HPDE6-E6E7 (cell line): Measurements from ENCODE around the gene TWF2.

Source experiments
- DNase-seq: peaks from one replicate; pipeline ENCODE4 v3.0.0; 2011; ENCODE audit warnings: missing footprints; ENCODE audit errors: extremely low spot score

Gene TWF2

GRCh38 chr3:52257911-52258310 is 19.0 kb upstream of the TWF2 start:
- no peak for DNase-seq

GRCh38 chr3:52256622-52257021 is 17.7 kb upstream of the TWF2 start:
- no peak for DNase-seq

- no peak for DNase-seq
Observed at GRCh38 chr3:52256159-52256558, 17.2 kb upstream of the TWF2 start.

- no peak for DNase-seq
Observed at GRCh38 chr3:52254608-52255007, 15.7 kb upstream of the TWF2 start.

GRCh38 chr3:52253314-52254304 is 14.7 kb upstream of the TWF2 start:
- DNase-seq = no peak

- DNase-seq = no peak
Observed at GRCh38 chr3:52250122-52250521, 11.2 kb upstream of the TWF2 start.

GRCh38 chr3:52249683-52250082 is 10.7 kb upstream of the TWF2 start:
- no peak for DNase-seq

GRCh38 chr3:52248816-52249547 is 10.0 kb upstream of the TWF2 start:
- DNase-seq = no peak

- DNase-seq = no peak
Observed at GRCh38 chr3:52248165-52248541, 9.2 kb upstream of the TWF2 start.

- DNase-seq = no peak
Observed at GRCh38 chr3:52247409-52248164, 8.6 kb upstream of the TWF2 start.

- no peak for DNase-seq
Observed at GRCh38 chr3:52246728-52247408, 7.9 kb upstream of the TWF2 start.

- no peak for DNase-seq
Observed at GRCh38 chr3:52246264-52246620, 7.3 kb upstream of the TWF2 start.

- no peak for DNase-seq
Observed at GRCh38 chr3:52245322-52246263, 6.6 kb upstream of the TWF2 start, which contains the start of gene PPM1M. Gene PPM1M (plus strand): TSS chr3:52245759. CDS start chr3:52245825, 66 bp downstream.

- DNase-seq = no peak
Observed at GRCh38 chr3:52243791-52244628, 5.1 kb upstream of the TWF2 start.

GRCh38 chr3:52242039-52242438 is 3.1 kb upstream of the TWF2 start:
- DNase-seq = no peak

GRCh38 chr3:52240886-52241370 is 2.0 kb upstream of the TWF2 start:
- DNase-seq = no peak

- DNase-seq = no peak
Observed at GRCh38 chr3:52240059-52240885, 1.3 kb upstream of the TWF2 start.

- no peak for DNase-seq
Observed at GRCh38 chr3:52238193-52238760, 681 bp downstream of the TWF2 start.
